HG02588 (cell line): ENCODE data around the gene ZNF414.

ENCODE experiments used
- ATAC-seq: cut with Tn5 transposase; IDR thresholded peaks from one replicate; pipeline ENCODE4 v1.9.1; 2021; ENCODE audit warnings: mild to moderate bottlenecking, moderate library complexity; ENCODE audit not compliant: unreplicated experiment

ZNF414 gene

DNA sequence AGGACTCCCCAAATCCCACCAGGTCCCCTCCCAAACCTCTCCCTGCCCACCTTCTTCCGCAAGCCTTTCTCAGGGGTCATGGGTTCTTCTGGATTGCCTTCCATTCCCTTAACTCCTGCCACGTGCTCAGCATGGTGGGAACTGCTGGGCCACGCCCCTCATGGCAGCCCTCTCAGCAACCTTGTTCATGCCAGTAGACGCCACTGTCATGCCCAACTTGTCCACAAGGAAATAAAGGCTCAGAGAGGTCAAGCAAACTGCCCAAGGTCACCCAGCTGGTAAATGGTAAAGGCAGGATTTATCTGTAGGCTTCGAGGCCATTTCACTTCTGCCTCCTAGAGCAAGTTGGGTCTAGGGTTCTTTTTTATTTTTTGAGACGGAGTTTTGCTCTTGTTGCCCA lies 22.4 kb downstream of the ZNF414 start:
- no peak for ATAC-seq

- ATAC-seq = no peak
Observed at GRCh38 chr19:8490873-8491272, 23.1 kb downstream of the ZNF414 start.

- no peak for ATAC-seq
Observed at GRCh38 chr19:8490395-8490760, 23.6 kb downstream of the ZNF414 start.

DNA sequence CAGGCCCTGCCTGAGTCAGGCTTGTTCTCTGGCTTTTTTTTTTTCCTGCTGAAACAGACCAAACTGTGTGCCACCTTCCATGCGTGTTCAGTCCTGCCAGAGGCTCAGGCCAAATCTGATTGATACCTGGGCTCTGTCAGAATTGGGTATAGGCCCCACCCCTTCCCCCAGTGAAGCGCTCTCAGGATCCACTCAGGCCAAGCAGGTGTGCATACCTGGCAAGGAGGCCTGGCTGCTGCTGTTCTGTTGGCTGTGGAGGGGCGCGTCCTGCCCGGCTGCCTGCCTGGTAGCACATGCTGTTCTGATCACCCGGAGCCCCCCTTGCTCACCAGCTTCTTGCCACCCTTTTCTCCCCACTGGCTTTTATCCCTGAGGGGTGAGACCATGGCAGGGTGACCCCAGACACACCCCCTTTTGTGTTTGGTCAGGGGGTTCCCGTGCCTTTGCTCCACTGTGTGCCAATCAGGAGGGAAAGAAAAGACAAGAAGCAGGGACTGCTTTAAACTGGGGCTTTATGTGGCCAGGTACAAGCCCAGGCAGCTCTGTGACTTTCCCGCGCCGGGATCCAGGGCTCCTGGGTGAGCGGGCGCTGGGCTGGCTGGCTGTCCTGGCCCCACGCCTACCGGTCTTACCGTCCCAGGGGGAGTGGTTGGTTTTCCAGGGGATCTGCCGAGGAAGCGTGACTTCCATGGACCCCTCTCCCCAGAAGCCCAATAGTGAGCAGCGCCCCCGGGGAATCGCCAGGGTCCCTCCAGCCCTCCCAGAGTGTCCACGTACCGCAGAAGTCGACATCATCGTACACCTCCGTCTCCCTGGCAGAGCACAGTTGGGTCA lies 24.2 kb downstream of the ZNF414 start:
- no peak for ATAC-seq

GRCh38 chr19:8488365-8488764 lies 25.6 kb downstream of the ZNF414 start:
- ATAC-seq = no peak

- no peak for ATAC-seq
Observed at GRCh38 chr19:8487137-8487851, 26.7 kb downstream of the ZNF414 start.

GRCh38 chr19:8486661-8487136 lies 27.3 kb downstream of the ZNF414 start:
- ATAC-seq = no peak

DNA sequence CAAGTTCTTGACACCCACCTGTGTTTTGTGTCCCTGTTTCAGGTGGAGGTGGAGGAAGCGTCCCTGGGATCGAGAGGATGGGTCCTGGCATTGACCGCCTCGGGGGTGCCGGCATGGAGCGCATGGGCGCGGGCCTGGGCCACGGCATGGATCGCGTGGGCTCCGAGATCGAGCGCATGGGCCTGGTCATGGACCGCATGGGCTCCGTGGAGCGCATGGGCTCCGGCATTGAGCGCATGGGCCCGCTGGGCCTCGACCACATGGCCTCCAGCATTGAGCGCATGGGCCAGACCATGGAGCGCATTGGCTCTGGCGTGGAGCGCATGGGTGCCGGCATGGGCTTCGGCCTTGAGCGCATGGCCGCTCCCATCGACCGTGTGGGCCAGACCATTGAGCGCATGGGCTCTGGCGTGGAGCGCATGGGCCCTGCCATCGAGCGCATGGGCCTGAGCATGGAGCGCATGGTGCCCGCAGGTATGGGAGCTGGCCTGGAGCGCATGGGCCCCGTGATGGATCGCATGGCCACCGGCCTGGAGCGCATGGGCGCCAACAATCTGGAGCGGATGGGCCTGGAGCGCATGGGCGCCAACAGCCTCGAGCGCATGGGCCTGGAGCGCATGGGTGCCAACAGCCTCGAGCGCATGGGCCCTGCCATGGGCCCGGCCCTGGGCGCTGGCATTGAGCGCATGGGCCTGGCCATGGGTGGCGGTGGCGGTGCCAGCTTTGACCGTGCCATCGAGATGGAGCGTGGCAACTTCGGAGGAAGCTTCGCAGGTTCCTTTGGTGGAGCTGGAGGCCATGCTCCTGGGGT lies 28.2 kb downstream of the ZNF414 start:
- ATAC-seq = no peak

DNA sequence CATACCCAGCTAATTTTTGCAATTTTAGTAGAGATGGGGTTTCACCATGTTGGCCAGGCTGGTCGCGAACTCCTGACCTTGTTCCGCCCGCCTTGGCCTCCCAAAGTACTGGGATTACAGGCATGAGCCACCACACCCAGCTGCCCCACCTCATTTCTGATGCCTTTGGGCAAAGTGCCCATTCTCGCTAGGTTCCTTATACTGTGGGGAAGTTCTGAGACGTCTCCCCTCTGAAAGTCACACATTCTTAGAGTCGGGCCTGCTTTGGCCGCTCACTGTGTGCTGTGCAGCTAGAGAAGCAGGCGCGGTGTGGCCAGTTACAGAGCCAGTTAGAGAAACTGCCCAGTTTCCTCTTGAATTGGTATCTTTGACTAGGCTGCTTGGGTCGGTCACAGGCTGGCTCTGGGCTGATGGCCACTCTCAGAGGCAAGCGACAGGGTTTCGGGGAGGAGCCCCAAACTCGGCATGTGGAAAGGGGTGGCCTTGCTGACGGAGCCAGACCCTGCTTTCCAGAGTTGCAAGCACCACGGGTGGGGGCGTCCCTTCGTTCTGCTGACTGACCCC lies 29.6 kb downstream of the ZNF414 start:
- no peak for ATAC-seq

GRCh38 chr19:8483165-8483564 lies 30.8 kb downstream of the ZNF414 start:
- ATAC-seq = no peak

GRCh38 chr19:8482696-8483095 lies 31.3 kb downstream of the ZNF414 start:
- no peak for ATAC-seq

- ATAC-seq = no peak
Observed at GRCh38 chr19:8481616-8482015, 32.4 kb downstream of the ZNF414 start.

DNA sequence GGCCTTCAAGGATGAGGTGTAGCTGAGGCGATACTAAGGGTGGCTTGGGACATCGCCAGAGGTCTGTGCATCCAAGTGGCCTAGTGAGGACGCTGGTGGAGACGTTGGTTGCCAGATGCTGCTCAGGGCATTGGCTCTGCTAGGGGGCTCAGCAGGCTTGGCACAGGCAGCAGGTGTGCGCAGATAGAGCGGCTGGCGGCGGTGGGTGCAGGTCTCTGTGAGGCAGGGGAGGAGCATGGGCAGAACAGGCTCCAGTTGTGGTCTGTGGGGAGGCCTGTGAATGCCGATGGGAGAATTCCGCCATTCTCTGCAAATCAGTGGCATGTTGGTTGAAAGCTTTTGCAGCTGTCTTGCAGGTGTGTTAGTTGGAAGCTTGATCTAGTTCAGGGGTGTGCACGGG lies 32.8 kb downstream of the ZNF414 start:
- ATAC-seq = no peak

- no peak for ATAC-seq
Observed at GRCh38 chr19:8478598-8478997, 35.4 kb downstream of the ZNF414 start.

DNA sequence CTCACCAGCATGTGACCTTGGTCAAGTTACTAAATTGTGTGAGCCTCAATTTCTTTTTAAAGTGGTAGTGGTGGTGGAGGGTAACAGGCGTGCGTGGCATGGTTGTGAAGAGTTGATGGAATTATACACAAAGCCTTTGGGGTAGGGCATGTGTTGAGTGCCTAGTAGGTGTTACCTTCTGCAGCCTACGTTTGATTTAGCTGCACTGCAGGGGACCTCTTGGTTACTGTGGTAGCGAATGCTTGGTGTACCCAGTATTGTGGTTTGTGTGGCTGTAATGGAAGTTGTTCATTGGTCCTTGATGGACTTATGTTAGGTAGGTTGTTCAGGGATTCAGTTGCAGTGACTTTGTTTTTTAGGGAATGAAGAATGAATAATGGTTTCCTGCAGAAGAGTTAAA lies 36.1 kb downstream of the ZNF414 start:
- ATAC-seq = no peak

DNA sequence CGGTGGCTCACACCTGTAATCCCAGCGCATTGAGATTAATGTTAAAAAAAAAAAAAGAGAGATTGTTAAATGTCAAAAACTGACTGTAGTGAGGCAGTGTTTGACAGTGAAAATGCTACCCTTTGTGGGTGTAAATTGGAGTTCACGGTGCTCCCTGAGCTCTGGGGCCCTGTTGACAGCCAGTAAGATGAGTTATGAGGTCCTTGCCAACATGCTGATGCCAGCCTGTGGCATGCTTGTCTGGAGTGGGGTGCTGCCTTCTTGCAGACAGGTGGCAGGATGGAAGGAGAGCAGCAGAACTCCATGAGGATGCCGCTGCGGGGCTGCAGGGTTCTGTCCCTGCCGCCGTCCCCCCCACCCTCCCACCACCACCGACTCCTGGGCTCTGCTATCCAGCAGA lies 37.4 kb downstream of the ZNF414 start:
- ATAC-seq = no peak

- no peak for ATAC-seq
Observed at GRCh38 chr19:8475005-8475404, 39.0 kb downstream of the ZNF414 start.

GRCh38 chr19:8473648-8474476 lies 40.1 kb downstream of the ZNF414 start:
- no peak for ATAC-seq

DNA sequence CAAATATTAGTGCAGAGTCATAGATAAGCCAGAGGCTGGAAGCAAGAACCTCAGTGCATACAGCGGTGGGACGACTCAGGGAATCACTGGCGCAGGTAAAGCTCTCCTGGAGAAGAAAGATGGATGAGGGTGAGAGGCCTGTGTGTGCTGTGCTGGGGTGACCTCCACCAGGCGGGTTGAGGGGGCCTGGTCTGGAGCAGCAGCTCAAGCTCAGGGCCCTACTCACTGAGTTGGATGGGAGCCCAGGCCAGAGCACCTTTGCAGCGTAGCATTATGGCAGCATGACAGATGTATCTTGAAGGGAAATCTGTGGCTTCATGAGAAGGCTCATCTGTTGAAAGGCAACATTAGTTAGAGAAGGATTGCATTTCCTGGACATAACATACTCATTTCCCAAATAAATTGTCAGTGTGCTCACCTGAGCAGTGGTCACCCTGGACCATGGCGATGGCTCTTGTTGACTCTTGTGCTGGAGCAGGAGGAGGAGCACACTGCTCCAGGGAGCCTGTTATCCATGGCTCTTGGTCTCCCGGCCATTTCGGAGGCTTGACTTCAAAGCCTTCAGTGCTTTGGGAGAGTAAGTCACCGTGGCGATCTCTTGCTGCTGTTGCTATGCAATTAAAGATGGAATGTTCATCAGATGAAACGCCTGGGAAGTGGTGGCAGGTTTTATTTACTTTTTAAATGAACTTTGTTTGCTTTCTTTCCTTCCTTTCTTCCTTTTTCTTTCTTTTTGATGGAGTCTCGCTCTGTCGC lies 44.2 kb downstream of the ZNF414 start:
- no peak for ATAC-seq
